ENCODE results near the gene DUS1L.

The DUS1L gene

GRCh38 chr17:82012640-82013295 is 52.8 kb downstream of the DUS1L start:
- DNase-seq (ENCODE audit: low spot score) = no peak

DNA sequence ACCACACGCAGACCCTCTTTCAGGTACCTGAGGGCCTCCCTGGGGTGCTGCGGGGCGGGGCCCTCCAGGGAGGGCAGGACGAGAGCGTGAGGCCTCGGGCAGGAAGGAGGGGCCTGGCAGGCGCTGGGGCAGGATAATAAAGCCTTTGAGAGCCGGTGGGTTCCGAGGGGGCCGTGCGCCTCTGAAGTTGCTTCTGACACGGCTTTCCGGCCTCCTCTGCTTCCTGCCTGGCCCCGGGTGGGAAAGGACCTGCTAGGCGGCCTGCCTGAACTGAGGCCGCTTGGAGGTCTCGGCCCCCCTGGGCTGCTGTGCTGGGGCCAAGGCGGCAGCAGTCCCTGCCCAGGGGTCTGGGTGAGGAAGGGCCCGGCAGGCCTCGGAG is 53.4 kb downstream of the DUS1L start:
- DNase-seq (ENCODE audit: low spot score) = no peak

GRCh38 chr17:82011617-82012187 is 53.9 kb downstream of the DUS1L start:
- DNase-seq (ENCODE audit: low spot score) = no peak

GRCh38 chr17:82010575-82011525 is 54.8 kb downstream of the DUS1L start:
- DNase-seq (ENCODE audit: low spot score) = no peak

DNA sequence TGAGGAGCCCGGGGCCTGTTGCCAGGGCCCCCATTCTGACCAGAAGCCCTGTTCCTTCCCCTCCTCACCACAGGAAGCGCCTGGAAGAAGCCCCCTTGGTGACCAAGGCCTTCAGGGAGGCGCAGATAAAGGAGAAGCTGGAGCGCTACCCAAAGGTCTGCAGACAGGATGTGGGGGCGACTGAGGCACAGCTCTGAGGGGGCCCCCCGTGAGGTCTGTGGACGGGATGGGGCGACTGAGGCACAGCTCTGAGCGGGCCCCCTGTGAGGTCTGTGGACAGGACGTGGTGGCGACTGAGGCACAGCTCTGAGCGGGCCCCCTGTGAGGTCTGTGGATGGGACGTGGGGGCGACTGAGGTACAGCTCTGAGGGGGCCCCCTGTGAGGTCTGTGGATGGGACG is 56.2 kb downstream of the DUS1L start:
- no peak for DNase-seq (ENCODE audit: low spot score)

- DNase-seq (ENCODE audit: low spot score) = no peak
These were observed 56.6 kb downstream of the DUS1L start for GRCh38 chr17:82008941-82009405.

DNA sequence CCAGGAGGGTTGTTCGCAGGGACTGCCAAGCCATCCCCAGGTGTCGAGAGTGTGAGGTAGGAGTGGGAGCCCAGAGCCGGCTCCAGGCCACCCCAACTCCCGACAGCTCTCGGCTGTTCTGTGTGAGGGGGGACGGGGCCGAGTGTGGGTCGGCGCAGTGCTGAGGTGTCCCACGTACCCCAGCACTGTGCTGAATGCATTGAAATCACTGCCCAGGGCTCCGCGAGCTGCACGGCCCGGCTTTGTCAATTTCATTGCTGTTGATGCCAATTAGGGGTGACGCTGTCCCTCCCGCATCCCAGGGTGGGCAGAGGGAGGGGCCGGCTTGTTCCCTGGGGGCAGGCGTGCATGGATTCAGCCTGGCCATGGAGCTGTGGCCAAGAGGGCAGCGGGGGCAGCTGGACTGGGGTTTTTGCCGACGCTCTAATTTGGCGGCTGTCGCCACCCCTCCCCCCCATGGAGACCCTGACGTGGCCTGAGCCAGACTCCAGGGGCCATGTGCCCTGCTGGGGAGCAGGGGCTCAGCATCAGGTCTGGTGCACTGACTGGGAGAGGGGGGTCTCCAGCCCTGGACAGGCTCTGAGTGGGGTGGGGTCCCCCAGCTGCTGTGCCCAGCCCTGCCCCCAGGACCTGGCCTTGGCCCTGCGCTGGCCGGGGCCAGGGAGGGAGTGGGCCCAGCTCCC is 57.2 kb downstream of the DUS1L start:
- no peak for DNase-seq (ENCODE audit: low spot score)
